ENCODE results near the gene OBSCN.

Gene OBSCN

GRCh38 chr1:228394571-228395394, 186.9 kb downstream of the OBSCN start:
- DNase-seq, result no peak

DNA sequence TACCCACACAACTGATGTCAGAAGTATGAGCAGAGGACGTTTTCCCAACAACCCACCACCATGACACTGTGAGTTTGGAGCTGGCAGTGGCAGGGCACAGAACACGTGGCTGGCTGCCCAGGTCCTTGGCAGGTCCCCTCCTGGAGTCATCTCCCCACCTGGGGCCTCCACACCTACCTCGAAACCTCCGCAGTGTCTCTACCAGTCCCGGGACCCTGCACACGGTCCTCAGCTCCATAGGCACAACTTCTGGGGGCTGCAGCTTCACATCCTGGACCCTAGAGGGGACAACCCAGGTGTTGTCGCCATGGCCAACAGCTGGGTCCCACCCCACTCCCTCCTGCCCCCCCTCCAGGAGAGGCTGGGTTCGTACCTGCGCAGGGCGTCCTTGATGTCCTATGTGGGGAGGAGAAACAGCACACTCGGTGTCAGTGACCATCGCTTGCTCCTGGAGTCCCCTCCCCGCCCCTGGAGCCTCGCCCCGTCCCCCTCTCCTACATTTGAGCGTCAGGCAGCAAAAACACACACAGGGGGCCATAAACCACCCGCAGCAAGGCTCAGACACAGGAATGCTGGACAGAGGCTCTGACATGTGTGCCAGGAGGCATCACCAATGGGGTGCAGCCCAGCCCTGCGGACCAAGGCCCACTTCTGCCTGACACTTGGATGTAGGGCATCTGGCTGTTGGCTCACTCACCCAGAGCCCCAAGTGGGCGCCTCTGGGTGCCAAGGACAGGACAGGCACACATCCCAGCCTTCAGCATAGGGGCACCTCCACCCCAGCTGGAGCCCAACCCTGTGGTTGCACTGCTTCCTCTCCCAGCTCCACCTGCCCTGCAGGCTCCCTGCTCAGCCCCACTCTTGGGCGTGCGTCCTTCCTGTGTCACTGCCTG, 189.2 kb downstream of the OBSCN start:
- no peak for DNase-seq

- no peak for DNase-seq
Measured at GRCh38 chr1:228397966-228398365, 190.1 kb downstream of the OBSCN start.

DNA sequence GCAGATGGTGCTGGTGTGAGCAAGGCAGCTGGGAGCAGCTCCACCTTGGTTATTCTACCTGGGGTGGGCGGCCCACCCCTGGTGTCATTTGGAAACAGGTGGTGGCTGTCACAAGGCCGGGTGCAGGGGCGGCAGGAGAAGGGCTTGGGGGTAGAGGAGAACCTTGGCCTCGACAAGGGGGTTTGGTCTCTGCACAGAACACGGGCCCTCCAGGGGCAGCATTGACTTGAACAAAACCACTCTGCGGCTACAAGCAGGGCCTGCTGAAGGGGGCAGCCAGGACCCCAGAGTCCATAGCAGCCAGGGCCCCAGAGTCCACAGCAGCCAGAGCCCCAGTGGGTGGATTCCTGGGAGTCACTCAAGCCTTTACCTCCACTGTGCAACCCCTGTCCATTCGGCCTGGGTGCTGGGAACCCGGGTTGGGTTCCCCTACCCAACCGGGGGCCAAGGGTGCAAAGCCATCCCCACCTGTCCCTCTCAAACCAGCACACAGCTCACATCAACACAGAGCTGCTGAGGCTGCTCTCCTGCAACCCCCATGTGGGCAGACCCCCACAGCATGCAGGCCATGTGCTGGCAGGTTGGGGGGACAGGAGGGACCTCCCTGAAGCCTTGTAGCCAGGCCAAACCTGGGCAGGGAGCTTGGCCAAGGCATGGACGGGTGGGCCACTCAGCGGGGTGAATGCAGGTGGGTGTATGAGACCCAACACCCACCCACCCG, 191.1 kb downstream of the OBSCN start:
- DNase-seq, result no peak

- DNase-seq, result no peak
Measured at GRCh38 chr1:228399531-228400236, 191.8 kb downstream of the OBSCN start.

DNA sequence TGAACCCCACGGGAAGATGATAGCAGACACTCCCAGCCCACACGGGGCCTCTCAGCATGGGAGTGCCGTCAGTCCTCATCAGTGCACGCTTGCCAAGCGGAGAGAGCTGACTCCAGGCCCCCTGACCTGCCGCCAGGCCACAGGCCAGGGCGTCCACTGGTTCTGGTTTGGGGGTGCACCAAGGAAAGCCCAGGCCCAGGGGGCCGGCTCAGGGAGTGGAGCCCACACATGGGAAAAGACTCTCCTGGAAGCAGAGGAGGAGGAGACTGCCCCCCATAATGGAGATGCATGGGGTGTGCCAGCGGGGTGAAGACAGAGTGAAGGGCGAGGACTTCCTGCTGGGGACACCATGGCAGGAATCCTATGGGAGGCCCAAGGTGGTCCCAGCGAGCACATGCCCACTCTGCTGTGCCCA, 192.4 kb downstream of the OBSCN start:
- no peak for DNase-seq

DNA sequence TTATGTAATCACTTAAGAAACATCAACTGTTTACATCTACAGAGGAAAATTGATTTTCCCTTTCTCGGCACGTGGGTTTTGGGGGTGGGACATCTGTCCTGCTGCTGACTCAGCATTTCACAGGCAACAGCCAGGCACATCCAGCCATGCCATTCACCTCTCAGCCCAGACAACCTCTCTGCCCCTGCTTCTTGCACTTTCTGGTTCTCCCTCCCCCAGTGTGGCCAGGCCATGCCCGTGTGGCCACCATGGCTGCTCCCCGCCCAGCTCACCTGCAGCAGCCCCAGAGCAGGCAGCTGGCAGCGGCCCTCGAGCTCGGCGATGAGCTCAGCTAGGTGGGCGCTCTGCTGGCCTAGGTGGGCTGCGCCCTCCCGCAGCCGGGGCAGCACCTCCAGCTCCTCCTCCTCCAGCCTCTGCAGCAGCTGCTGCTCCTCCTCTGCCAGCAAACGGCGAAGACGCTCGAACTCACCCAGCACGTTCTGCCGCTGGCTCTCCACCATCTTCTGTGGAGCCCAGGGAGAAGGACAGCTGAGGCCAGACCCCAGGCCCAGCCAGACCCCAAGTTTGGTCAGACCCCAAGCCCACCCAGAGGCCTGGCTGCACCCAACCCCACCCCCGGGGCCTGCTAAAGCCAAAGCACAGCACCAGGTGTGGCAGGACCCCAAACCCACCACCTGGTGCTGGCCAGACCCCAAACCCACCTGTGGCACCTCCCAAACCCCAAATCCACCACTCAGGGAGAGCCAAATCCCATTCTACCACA, 193.0 kb downstream of the OBSCN start:
- no peak for DNase-seq

GRCh38 chr1:228401782-228402640, 194.2 kb downstream of the OBSCN start:
- DNase-seq, result no peak

DNA sequence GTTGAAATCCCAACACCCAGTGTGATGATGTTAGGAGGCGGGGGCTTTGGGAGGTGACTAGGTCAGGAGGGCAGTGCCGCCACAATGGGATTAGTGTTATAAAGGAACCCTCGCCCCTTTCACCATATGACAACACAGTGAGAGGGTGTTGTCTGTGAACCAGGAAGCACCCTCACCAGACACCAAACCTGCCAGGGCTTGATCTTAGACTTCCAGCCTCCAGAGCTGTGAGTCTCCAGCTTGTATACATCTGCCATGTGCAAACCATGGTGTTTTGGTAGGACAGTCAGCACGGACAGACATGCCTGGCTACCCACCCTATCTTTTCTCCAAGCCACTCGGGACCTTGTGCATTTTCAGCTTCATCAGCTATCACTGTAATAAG, 194.8 kb downstream of the OBSCN start:
- no peak for DNase-seq

DNA sequence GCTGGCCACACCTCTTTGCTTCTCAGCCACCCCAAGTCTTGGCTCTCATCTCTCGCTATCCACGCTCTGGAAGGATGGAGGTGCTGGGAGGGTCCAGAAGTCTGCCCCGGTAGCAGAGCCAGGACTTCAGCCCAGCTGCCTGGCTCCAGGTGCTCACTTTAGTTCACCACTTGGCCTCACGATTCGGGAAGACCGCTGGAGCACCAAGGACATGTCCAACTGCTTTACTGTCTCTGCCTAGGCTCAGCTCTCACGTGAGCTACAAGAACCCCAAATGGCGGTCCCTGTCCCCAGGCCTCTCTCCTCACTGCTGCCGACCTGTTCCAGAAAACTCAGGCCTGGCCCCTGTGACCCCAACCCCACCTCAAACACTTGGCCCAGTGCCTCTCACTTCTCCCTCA, 195.4 kb downstream of the OBSCN start:
- no peak for DNase-seq

DNA sequence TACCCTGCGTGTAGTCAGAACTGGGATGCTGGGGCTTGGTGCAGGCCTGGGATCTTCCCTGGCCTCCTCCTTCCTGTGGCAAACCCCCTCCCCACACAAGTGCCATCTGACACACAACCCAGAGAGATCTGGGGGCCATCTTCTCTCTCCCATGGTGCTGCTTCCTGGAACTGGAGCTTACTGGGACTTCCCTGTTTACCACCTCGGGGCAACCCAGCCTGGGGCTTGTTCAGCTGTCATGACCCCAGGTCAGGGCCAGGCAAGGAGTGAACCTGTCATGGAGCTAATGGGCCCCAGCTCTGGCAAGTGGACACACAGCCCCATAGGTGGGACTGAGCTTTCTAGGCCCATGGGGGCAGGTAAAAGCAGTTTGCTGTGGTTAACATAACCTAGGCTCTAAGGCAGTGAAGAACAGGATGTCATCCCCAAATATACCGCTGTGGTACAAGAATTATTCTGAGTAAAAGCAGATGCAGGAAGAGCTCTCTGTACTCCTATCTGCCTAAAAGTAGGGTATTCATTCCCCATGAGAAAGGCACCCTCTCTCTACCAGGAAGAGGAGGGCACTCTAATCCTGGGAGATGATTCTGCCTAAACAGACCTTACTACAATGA, 196.4 kb downstream of the OBSCN start:
- no peak for DNase-seq

- DNase-seq, result no peak
Measured at GRCh38 chr1:228405200-228405978, 197.5 kb downstream of the OBSCN start.

GRCh38 chr1:228405979-228406228, 198.1 kb downstream of the OBSCN start:
- DNase-seq, result no peak

- no peak for DNase-seq
Measured at GRCh38 chr1:228407106-228408040, 199.5 kb downstream of the OBSCN start.

DNA sequence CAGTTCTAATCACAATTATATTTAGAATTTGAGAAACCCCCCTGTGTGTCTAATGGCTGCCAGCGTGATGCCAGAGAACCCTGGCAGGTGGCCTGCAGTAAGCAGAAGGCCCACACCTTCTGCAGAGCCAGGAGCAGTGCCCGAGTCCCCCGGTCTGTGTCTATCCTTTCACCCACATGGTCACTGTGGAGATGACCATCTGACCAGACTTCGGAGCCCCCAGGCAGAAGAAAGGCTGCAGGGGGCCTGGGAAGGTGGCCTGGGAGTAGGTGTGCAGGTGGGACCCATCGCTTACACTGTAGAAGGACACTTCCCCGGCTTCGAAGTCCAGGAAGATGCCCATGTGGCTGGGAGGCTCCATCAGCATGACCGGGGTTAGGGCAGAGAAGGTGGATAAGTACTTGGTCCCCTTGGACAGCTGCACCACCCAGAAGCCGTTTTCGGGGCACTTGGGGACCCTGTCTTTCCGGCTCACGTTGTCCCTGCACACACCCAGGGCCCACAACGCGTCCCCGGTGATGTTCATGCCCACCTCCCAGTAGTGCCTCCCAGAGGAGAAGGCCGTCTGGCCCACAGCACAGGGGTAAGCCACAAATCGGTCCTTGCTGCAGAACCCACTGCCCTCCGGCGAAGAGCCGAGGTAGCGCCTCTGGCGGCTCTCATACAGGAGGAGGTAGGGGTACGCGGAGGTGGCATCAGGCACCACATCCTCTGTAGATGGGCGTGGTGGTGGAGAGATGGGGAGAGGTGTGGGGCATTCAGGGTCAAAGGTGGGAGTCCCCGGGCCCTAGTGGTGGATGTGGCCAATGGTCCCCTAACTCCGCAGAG, 200.4 kb downstream of the OBSCN start:
- DNase-seq, result no peak

DNA sequence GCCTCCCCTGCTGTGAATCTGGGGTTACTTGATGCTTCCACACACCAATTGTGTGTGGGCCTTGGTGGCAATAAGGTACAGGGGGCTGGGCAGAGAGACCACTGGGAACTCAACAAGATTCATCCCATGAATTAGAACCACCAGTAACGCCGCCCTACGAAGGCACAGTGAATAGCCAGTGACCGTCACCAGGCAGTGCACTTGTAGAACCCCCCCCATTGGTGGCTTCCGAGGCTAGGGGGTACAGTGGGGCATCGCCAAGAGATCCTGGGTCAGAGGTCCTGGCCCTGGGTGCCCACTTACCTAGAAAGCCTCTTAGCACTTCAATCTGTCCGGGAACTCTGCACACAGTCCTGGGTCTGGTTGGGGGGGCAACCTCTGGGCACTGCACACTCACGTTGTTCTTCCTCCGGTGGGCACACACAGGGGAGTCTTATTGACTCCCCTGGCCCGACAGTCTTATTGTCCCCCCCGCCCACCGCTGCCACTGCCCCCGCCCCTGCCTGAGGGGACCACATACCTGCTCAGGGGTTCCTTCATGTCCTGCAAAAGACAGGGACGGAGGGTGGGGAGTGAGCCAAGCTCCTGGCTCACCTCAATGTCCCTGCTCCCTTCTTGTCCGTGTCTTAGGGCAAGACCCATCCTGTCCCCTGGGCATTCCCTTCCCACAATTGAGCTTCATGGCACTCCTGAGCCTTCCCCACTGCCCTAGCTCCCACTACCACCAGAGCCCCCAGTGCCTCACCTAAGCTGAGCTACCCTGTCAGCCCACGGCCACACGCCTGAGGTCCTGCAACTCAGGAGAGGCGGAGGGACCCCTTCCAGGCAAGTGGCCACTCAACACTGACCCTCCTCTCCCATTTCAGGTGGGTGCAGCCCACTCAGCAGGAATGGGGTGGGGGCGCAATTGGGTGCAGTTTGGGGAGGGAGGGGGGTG, 201.3 kb downstream of the OBSCN start:
- DNase-seq, result no peak

DNA sequence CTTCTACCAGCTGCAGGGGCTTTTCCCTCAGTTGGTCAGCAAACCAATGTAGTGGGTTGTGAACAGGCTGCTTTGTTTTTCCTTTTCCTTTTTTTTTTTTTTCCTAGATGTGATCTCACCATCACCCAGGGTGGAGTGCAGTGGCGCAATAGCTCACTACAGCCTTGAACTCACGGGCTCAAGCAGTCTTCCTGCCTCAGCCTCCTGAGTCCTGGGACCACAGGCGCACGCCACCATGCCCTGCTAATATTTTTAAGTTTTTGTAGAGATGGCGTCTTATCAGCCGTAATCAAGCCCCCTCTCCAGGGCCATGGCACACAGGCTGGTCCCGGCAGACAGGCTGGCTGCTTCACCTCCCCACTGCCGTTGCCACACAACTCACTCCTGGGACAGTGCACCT, 202.2 kb downstream of the OBSCN start:
- no peak for DNase-seq
